Tibial nerve (tissue), 4 donors: ENCODE measurements around the gene TMEM8B. TPM values are rescaled to one million over a fixed set of nuclear protein-coding genes. Genes with fewer than 3 reads are reported as not detected.
A peak's percentile ranks its signal among the peaks of the same experiment; 100 is the strongest.

ENCODE experiments used
- DNase-seq, 2 donors: peaks; one replicate each; pipeline ENCODE4 v3.0.0-alpha.2; 2019; ENCODE audit warnings: low spot score in 2 of 2
- H3K27ac ChIP-seq, 4 donors: fragments of 200-600 bp; sonication (generic) in 3 of 4; one replicate each; pipeline ENCODE4 v1.5.1; 2017 to 2019; ENCODE audit warnings: mild to moderate bottlenecking in 1 of 4
- H3K27me3 ChIP-seq, 2 donors: fragments of 200-600 bp; sonication (generic) in 1 of 2; one replicate each; pipeline versions ENCODE4 v1.5.1 to v1.6.0; 2017 to 2019
- H3K36me3 ChIP-seq, 3 donors: fragments of 200-600 bp; sonication (generic); one replicate each; pipeline ENCODE4 v1.5.1; 2018 to 2019
- H3K4me1 ChIP-seq, 4 donors: fragments of 200-600 bp; sonication (generic) in 3 of 4; one replicate each; pipeline ENCODE4 v1.5.1; 2017 to 2019
- H3K4me3 ChIP-seq, 4 donors: fragments of 200-600 bp; sonication (generic) in 3 of 4; one replicate each; pipeline ENCODE4 v1.5.1; 2017 to 2019; ENCODE audit warnings: mild to moderate bottlenecking in 1 of 4, moderate library complexity in 1 of 4
- H3K9me3 ChIP-seq, 4 donors: fragments of 200-600 bp; sonication (generic) in 3 of 4; one replicate each; pipeline ENCODE4 v1.5.1; 2017 to 2019
- EP300 ChIP-seq, 2 donors: sonication (generic); formaldehyde crosslinking; IDR thresholded peaks; one replicate each; pipeline ENCODE4 v1.6.1; 2017; ENCODE audit warnings: antibody characterized with exemption in 2 of 2, mild to moderate bottlenecking in 1 of 2
- POLR2A ChIP-seq, 2 donors: fragments of 450-650 bp; IDR thresholded peaks; one replicate each; pipeline ENCODE4 v1.6.1; 2017; ENCODE audit warnings: antibody characterized with exemption in 2 of 2, mild to moderate bottlenecking in 2 of 2, moderate library complexity in 2 of 2
- WGBS, 2 donors: methylation state at CpG; one replicate each; pipeline ENCODE4 v1.1.5; 2018; 5-methylcytosine and 5-hydroxymethylcytosine counted together
- total RNA-seq, 4 donors: library from RNA; depleted of rRNA; stranded (reverse); fragments of >200 nt; gene quantifications; one replicate each; pipeline ENCODE4 v1.1.0, GENCODE V29; 2016
- TF ChIP-seq, protein P1 (sequence below), 5 experiments: fragments of 200-600 bp in 3 of 5; fragments of 450-650 bp in 2 of 5; sonication (generic) in 3 of 5; IDR thresholded peaks; one replicate each; pipeline ENCODE4 v1.5.1; 2016 to 2019; ENCODE audit warnings: antibody characterized with exemption in 5 of 5, mild to moderate bottlenecking in 3 of 5, moderate library complexity in 2 of 5

The TMEM8B gene
- total RNA-seq, 4 donors from 2014 or later: 14.6 to 23.9 (median 20.1) TPM

DNA sequence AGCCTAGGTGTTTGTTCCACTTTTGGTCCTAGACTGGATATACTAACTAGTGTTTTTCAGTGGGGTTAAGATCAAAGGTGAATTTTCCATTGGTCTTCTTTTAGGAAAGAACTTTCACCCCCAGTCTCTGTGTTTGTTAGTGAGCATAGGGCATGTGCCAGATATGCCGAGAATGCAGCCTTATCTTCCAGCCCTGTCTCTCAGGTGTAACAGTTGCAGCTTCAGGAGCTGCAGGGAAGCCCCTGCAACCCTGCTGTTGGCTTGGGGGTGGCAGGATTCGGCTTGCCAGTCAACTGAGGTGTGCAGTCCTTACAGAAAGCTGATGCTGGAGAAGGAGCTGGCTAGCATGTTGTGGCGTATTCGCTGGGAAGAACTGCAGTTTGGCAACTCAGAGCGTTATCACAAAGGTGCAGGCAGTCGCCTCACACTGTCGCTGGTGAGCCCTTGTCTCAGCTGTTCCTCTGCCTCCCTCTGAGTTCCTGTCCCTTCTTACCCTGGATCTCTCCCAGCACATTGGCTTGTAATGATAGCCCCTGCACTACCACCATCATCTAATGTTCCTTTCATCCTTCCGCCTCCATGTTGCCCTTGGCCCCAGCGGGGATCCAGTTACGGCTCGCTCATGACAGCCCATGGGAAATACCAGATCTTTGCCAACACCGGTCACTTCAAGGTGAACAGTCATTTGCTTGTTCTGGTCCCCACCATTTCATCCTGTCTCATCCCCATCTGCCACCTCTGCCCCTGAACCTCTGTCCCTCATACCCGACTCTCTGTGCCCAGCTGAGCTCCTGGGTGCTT, 27.5 kb upstream of the TMEM8B start:
- H3K36me3 ChIP-seq: peaks cover 0 to 62% (median under 1%) of the 10 kb centered on the region in 3 donors
- 90 to 92% methylated on average over 13 of the region's 13 CpGs for WGBS, 2 donors
- no peak overlapping the region for H3K4me3 ChIP-seq
- no peaks in the 10 kb centered on the region for H3K4me1 ChIP-seq
- H3K9me3 ChIP-seq: no peaks in the 10 kb centered on the region
- no peak overlapping the region for H3K27ac ChIP-seq
- H3K27me3 ChIP-seq: no peaks in the 10 kb centered on the region
- DNase-seq: no peak
- TF ChIP-seq EP300 (IDR thresholded peaks at IDR 0.05) (no peak), POLR2A (IDR thresholded peaks at IDR 0.05) (no peak)
- TF ChIP-seq, protein P1, sequence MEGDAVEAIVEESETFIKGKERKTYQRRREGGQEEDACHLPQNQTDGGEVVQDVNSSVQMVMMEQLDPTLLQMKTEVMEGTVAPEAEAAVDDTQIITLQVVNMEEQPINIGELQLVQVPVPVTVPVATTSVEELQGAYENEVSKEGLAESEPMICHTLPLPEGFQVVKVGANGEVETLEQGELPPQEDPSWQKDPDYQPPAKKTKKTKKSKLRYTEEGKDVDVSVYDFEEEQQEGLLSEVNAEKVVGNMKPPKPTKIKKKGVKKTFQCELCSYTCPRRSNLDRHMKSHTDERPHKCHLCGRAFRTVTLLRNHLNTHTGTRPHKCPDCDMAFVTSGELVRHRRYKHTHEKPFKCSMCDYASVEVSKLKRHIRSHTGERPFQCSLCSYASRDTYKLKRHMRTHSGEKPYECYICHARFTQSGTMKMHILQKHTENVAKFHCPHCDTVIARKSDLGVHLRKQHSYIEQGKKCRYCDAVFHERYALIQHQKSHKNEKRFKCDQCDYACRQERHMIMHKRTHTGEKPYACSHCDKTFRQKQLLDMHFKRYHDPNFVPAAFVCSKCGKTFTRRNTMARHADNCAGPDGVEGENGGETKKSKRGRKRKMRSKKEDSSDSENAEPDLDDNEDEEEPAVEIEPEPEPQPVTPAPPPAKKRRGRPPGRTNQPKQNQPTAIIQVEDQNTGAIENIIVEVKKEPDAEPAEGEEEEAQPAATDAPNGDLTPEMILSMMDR (IDR thresholded peaks at IDR 0.05): no peak

DNA sequence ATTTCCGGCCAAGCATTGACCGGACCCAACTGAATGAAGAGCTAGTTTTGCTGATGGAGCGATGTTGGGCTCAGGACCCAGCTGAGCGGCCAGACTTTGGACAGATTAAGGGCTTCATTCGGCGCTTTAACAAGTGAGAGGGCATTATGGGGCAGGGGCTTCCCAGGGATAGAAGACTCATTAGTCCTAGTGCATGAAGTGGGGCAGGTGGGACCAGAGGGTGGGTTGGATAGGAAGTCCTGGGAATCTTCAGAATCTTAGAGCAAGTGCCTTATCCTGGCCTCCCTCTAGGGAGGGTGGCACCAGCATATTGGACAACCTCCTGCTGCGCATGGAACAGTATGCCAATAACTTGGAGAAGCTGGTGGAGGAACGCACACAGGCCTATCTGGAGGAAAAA, 22.9 kb upstream of the TMEM8B start:
- DNase-seq: no peak
- Histone ChIP-seq H3K36me3 (peaks cover 0 to 81% (median 5%) of the 10 kb centered on the region in 3 donors), H3K4me1 (peaks cover 0 to 6% (median under 1%) of the 10 kb centered on the region in 4 donors), H3K9me3 (no peaks in the 10 kb centered on the region), H3K27me3 (no peaks in the 10 kb centered on the region), H3K27ac (no peak overlapping the region), H3K4me3 (no peak overlapping the region)
- TF ChIP-seq POLR2A (IDR thresholded peaks at IDR 0.05) (no peak), EP300 (IDR thresholded peaks at IDR 0.05) (no peak)
- TF ChIP-seq, protein P1 (IDR thresholded peaks at IDR 0.05): no peak
- 96 to 99% methylated on average over 8 of the region's 8 CpGs for WGBS, 2 donors

DNA sequence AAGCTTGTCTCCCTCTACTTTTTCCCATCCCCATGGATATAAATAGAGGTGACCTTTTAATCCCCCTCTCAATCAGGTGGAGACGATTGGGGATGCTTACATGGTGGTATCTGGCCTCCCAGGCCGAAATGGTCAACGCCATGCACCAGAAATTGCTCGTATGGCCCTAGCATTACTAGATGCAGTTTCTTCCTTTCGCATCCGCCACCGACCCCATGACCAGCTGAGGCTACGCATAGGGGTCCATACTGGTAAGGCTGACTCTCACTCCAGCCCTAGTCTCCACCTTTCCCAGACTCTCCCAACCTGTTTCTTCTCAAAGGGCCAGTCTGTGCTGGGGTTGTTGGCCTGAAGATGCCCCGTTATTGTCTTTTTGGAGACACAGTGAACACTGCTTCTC, 20.6 kb upstream of the TMEM8B start:
- Histone ChIP-seq H3K9me3 (no peaks in the 10 kb centered on the region), H3K36me3 (peaks cover 0 to 59% (median 5%) of the 10 kb centered on the region in 3 donors), H3K4me3 (no peak overlapping the region), H3K4me1 (peaks cover 2 to 29% (median 16%) of the 10 kb centered on the region in 4 donors), H3K27ac (no peak overlapping the region), H3K27me3 (no peaks in the 10 kb centered on the region)
- no peak for DNase-seq
- TF ChIP-seq EP300 (IDR thresholded peaks at IDR 0.05) (no peak), POLR2A (IDR thresholded peaks at IDR 0.05) (no peak)
- TF ChIP-seq, protein P1 (IDR thresholded peaks at IDR 0.05): no peak
- WGBS, 2 donors: 88 to 92% methylated on average over 9 of the region's 9 CpGs

DNA sequence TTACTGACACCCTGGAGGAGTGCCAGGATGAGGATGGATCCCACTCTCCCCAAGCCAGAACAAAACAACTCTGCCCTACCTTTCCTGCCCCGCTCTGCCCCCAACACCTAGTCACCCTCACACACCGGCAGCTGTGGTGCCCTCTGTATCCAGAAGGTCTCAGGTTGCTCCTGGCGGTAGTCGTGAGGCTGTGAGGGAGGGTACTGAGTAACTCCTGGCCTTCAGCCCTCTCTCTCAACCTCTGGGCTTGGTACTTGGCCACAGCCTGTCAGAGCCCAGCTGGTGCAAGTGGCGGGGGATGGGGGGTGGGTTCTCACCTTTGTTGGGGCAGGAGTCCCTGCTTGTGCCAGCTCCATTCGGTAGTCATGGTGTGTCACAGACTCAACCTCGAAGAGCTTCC, 18.9 kb upstream of the TMEM8B start:
- H3K36me3 ChIP-seq: peaks cover 0 to 53% (median 5%) of the 10 kb centered on the region in 3 donors
- no peak for DNase-seq
- no peak overlapping the region for H3K27ac ChIP-seq
- no peaks in the 10 kb centered on the region for H3K27me3 ChIP-seq
- peaks cover 8 to 39% (median 25%) of the 10 kb centered on the region in 4 donors for H3K4me1 ChIP-seq
- WGBS, 2 donors: 91% methylated on average over 7 of the region's 7 CpGs
- H3K4me3 ChIP-seq: no peak overlapping the region
- no peaks in the 10 kb centered on the region for H3K9me3 ChIP-seq
- TF ChIP-seq EP300 (IDR thresholded peaks at IDR 0.05): no peak
- TF ChIP-seq POLR2A (IDR thresholded peaks at IDR 0.05): no peak
- TF ChIP-seq, protein P1 (IDR thresholded peaks at IDR 0.05): no peak

DNA sequence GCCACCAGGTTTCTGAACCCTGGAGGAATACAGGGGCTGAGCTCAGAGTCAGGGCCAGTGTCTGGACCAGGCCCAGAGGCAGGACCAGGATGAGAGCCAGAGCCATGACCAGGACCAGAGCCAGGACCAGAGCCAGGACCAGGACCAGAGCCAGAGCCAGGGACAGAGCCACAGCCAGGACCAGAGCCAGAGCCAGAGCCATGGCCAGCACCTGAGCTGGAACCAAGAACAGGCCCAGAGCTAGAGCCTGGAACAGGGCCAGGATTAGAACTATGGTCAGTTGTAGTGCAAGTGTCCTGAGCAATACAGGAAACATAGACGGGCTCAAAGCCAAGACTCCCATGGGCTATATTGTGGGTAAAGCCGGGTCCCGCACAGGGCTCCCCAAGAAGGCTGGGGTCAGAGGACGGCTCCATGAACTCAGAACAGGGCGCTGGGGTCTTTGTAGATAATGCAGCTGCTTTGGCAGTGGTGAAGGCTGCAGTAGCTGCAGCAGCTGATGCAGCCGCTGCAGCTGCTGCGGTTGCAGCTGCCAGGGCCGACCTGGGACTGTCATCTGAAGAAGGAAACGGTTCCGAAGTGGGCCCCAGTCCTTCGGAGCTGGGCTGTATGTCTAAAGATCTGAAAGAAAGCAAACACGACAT, 17.5 kb upstream of the TMEM8B start:
- peak in 1 of 2 donors; percentile 23 for DNase-seq
- H3K4me1 ChIP-seq: peaks cover 8 to 46% (median 25%) of the 10 kb centered on the region in 4 donors

More for the DNA sequence above, 17.5 kb upstream of the TMEM8B start:
- Histone ChIP-seq H3K36me3 (peaks cover 0 to 39% (median 5%) of the 10 kb centered on the region in 3 donors), H3K4me3 (peak overlapping the region; percentile 30 to 67 (median 52)), H3K9me3 (no peaks in the 10 kb centered on the region), H3K27ac (peak overlapping the region in 3 of 4 donors; percentile 73 to 100 (median 99)), H3K27me3 (no peaks in the 10 kb centered on the region)
- no peak for TF ChIP-seq POLR2A (IDR thresholded peaks at IDR 0.05)
- TF ChIP-seq, protein P1 (IDR thresholded peaks at IDR 0.05): no peak
- no peak for TF ChIP-seq EP300 (IDR thresholded peaks at IDR 0.05)
- WGBS, 2 donors: 4 to 9% methylated on average over 12 of the region's 12 CpGs
